Occipital lobe (tissue), 2 donors: ENCODE measurements around the gene LRRC56. TPM values are rescaled to one million over a fixed set of nuclear protein-coding genes. Genes with fewer than 3 reads are reported as not detected.
A peak's percentile ranks its signal among the peaks of the same experiment; 100 is the strongest.

ENCODE experiments used
- DNase-seq: peaks from one replicate; lab custom pipeline; 2025; lab: John Stamatoyannopoulos, UW
- total RNA-seq: library from RNA; depleted of rRNA; stranded (reverse); fragments of >200 nt; gene quantifications from one replicate; pipeline ENCODE4 v1.2.3, GENCODE V29; 2014

LRRC56 gene
- total RNA-seq, 1 donor from 2014 or later: 1.1 TPM

DNA sequence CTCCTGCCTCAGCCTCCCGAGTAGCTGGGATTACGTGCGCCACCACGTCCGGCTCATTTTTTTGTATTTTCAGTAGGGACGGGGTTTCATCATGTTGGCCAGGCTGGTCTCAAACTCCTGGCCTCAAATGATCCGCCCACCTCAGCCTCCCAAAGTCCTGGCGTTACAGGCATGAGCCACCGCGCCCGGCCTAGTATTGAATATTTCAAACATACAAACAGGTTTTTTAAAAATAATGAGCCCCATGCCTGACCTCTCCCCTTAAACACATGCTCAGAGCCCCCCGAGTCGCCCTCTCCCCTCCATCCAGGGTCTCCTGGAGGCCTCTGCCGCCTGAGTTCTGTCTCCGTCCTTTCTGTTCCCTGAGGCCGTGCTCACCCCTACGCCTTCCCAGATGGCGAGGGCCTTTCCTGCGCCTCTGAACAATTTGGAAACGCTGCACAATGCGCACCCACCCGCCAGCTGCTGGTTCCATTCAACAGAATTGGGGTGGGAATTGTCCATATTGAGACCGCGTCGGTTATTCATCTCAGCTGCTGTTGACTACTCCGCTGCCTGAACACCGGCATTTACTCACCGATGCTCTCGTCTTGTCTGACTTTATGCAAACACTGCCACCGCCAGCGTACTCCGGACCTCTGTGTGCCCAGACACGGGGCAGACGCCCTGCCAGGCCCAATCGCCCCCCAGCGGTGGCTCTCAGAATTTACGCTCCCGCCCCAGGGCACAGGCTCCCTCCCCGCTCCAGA lies 16.7 kb upstream of the LRRC56 start:
- no peak for DNase-seq

DNA sequence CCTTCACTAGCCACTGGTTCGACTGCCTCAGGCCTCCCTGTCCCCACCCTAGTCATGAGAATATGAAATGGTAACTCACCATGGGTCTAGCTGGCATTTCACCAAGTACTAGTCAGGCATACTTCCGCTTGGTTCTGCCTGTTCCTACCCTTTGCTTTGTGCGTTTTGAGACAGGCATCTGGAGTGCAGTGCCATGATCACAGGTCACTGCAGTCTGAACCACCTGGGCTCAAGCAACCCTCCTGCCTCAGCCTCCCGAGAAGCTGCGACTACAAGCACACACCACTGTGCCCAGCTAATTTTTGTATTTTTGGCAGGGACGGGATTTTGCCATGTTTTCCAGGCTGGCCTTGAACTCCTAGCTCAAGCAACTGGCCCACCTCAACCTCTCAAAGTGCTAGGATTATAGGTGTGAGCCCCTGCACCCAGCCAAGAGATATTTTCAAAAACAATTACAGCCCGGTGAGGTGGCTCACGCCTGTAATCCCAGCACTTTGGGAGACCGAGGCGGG lies 16.1 kb upstream of the LRRC56 start:
- no peak for DNase-seq

DNA sequence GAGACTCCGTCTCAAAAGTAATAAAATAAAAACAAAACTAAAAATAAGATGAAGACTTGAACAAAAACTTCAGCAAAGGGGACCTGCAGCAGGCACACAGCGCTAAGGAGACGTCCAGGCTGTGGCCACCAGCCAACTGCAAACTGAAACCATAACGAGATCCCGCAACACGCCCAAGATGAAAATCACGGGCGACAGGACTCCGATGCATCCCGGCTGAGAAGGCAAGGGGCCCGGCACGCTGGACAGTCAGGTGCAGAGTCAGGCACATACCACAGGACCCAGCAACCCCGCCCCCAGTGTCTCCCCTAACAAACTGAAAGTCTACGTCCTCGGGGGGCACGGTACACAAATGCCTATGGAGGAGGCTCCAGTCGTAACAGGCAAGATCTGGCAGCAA lies 11.1 kb upstream of the LRRC56 start:
- DNase-seq: no peak

DNA sequence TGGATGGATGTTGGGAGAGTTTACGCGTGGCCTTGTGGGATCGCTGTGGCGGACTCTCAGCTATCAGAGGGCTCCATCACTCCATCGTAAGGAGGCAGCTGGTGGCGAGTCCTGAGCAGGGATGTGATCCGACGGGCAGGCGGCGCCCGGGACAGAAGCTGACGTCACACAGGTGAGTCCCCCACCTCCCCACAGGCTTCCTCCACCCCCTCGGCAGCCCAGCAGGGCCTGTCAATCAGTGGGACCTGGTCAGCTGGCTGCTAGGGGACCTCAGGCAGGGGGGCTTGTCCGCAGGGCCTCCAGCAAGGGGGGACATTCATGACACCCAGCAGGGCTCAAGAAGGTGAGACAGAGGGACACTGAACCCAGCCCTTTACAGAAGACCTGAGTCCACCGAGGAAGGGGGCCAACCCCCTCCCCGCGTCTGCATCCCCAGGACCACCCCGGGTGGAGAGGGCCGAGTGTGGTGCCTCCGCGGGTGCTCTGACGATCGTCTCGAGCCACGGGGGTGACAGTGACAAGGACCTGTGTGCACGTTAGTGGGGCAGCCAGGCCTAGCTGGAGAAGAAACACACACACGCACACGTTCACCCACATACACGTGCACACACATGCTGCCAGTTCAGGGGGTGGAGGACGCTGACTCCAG lies 9.0 kb upstream of the LRRC56 start:
- DNase-seq: no peak

DNA sequence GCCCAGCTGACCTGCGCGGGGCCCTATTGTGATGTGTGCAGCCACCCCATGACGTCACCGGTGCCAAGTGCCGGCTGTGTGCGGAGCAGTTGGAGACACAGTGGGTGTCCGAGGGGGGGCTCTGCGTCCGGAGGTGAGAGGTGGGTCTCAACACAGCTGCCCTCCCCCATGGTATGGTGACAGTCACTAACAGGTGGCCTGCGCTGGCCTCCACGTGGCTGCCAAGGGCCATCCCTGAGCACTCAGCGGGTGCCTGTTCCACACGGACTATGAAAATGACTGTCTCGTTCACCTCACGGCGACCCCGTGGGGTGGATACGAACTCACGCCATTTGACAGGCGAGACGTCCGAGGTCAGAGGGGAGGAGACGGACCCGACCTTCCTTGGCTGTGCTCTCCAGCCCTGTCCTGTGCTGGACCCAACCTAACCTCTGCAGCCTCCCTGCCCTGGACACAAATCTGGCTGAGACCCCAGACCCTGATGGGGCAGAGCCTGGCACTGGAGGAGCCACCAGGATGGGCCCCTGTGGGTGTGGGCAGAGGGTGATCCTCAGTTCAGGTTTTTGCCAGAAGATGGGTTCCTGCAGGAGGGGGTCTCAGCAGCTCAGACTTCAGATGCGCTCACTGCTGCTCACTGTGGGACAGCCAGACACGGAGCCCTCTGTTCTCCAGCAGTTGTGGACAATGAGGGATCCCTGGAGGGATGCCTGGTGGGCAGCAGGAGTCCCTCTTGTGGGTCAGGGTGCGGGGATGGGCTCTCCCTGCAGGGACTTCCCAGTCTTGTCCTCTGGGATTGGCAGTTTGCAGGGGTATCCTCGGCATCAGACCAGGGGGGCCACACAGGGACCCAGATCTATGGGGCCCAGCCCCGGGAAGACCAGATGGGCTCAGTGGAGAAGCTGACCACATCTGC lies 8.3 kb upstream of the LRRC56 start:
- no peak for DNase-seq

DNA sequence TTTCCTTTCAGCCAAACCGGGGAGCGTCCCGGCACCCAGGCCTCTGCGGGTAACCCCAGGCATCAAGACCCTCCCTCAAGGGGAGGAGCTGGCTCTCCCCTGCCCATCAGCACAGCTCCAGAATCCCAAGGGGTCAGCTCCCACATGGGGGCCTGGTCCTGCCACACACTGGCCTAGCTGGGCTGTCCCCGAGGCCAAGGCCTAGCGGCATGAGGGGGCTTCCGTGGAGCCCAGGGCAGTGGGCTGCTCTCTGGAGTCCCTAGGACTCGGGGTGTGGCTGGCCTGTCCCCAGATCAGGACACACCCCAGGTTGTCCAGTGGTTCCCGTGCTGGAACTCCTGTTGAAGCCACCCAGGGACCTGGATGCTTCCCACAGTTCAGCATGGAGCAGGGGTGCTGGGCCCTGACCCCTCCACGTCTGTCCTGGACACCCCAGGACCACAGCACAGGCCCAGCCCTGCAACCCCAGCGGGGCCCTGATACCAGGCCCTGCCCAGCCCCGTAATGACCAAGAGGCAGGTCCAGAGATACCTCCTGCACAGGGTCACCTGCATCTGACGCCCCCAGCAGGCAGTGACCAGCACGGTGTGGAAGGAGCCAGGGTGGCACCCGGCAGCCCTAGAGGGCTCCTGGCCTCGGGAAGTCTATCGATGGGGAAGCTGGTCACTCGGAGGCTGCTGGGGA lies 7.5 kb upstream of the LRRC56 start:
- no peak for DNase-seq

DNA sequence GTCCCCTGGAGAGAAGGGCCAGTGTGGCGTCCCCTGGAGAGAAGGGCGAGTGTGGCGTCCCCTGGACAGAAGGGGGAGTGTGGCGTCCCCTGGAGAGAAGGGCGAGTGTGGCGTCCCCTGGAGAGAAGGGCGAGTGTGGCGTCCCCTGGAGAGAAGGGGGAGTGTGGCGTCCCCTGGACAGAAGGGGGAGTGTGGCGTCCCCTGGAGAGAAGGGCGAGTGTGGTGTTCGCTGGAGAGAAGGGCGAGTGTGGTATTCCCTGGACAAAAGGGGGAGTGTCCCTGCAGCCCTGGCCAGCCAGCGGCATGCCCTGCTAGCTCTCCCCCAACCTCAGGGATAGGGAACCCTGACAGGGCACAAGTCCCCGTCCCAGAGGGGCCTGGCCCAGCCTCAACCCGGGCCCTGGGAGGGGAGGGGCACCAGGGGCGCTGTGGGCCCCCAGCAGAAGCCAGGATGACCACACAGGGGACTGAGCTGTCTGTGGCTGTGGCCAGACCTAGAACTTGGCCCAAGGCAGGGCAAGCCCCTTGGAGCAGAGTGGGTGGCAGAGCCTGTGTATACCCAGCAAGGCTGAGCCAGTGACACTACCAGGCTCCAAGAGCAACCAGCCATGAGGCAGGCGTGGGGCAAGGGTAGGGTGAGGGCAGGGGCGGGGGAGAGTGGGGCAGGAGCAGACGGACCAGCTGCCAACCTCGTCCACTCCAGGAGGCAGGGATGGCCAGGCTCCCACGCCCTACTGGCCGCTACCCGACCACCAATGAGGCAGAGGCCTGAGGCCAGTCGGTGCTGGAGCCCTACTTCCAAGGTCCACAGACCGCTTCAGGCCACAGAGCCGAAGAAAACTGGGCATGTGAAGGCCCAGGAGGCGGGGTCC lies 6.1 kb upstream of the LRRC56 start:
- DNase-seq: no peak

DNA sequence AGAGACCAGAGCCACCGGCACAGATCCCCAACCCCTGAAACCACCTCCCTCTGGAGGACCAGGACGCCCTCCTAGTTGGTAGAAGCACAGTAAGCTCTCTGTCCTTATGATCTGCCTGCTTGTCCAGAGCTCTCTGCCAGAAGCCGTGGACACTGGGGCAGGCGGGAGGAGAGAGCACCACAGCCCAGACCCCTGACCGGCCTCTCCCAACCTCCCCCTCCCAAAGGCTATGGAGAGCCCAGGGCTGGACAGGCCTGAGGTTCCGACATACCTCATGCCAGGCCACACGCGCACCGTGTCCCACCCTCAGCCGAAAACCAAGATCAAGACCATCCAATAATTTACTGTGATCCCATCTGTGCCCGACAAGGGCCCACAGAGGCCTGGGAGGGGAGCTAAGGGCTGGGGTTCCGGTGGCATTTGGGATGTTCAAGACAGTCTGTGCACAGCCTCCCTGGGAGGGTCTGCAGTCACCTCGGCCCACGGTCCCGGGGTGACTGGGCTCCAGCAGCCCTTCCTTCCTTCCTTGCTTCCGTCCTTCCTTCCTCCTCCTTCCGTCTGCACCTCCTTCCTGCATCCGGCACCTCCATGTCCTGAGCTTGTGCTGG lies 5.3 kb upstream of the LRRC56 start:
- no peak for DNase-seq

DNA sequence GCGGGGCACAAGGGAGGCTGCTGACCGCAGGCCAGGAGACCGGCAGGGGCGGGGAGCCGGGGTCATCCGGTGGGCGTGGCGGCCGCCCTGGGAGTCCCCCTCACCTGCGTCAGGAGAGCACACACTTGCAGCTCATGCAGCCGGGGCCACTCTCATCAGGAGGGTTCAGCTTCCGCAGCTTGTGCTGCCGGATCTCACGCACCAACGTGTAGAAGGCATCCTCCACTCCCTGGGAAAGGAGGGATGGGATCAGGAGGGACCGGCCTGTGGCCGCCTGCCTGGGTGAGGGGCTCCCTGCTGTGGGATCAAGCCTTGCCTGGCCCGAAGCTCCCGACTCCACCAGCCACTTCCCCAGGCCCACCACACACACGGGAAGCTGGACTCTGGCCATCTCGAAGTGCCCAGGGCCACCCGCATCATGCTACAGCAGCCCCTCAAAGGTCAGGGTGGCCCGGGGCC lies 4.8 kb upstream of the LRRC56 start:
- no peak for DNase-seq

DNA sequence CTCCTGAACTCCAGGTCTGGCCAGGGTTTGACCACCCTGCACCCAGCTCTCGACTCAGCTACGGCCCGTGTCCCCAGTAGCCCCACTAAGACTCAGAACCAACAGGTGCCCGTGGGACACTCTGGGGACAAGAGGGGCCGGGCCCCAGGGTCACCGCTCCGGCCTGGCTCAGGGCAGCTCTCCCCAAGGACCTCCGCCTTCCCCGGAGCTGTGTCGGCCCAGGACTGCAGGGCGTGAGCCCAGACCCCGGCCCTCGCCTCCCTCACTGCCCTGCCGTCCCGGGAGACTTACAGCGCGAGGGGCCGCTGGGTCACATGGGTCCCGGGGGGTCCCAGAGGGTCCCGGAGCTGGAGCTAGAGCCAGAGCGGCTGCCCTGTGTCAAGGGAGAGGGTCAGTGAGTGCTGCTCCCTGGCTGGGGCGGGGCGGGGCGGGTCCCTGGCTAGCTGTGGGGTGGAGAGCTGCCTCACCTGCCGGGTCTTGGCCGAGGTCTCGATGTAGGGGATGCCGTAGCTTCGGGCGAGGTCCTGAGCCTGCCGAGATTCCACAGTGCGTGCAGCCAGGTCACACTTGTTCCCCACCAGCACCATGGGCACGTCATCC lies 4.2 kb upstream of the LRRC56 start:
- DNase-seq: no peak

DNA sequence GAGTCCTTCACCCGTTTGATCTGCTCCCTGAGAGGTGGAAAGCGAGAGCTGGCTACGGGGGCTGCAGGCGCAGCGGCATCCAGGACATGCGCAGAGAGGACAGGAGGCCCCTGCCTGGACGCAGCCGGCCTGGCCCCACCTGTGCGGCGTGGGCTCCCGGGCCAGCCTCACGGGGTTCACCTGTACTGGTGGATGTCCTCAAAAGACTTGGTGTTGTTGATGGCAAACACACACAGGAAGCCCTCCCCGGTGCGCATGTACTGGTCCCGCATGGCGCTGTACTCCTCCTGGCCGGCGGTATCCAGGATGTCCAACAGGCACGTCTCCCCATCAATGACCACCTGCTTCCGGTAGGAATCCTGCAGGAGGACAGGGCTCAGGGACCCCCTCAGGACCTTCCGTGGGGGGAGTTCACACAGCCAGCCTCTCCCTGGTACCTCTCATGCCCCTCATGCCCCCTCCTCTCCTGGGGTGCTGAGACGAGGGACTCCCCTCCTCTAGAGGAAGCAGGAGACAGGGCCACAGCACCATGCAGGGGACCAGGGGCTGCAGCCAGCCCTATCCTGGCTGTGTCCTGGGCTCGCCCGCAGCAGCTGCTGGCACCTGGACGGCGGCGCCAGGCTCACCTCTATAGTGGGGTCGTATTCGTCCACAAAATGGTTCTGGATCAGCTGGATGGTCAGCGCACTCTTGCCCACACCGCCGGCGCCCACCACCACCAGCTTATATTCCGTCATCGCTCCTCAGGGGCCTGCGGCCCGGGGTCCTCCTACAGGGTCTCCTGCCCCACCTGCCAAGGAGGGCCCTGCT lies 3.5 kb upstream of the LRRC56 start:
- no peak for DNase-seq

DNA sequence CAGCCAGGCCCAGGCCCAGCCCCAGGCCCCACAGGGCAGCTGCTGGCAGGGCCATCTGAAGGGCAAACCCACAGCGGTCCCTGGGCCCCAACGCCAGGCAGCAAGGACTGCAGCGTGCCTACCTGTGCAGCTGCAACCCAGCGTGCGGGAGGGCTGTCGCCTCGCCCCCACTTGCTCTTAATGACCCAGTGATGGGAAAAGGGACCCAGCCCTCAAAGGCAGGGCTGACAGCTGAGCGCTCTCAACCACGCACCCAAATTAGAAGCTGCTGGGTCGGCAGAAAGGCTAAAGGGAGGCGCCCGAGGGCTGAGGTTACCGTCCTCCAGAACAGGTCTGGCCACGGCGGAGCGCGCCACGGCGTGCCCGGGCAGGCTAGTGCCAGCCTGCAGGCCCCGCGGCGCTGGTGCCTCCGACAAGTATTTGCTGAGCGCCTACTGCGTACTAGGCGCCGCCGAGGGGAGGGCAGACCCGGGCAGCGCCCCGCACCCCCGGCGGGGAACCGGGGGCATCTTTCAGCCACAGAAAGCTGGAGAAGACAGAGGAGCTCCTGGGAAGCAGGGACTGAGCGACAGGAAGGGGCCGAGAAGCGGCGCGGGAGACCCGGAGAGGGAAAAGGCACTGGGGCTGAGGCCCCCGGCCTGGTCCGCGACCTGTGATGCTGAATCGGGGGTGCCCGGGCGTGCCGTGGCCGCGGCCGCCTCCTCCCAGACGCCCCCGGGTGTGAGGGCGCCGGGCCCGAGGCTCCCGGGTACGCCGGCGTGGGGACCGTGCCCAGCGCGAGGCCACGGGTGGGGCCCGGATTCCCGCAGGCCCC lies 2.7 kb upstream of the LRRC56 start:
- no peak for DNase-seq

DNA sequence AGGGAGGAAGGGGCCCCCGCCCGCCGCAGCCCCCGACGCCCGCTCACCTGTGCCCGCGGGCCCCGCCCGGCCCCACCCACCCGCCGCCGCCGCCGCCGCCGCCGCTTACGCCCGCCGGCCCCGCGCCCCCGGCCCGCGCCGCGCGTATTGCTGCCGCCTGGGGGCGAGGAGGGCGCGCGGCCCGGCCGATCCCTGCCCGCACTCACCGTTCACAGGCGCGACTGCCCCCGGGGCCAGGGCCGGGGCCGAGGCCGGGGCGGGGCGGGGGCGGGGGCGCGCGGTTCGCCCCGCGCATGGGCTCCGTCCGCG lies 2.2 kb upstream of the LRRC56 start:
- DNase-seq: no peak

DNA sequence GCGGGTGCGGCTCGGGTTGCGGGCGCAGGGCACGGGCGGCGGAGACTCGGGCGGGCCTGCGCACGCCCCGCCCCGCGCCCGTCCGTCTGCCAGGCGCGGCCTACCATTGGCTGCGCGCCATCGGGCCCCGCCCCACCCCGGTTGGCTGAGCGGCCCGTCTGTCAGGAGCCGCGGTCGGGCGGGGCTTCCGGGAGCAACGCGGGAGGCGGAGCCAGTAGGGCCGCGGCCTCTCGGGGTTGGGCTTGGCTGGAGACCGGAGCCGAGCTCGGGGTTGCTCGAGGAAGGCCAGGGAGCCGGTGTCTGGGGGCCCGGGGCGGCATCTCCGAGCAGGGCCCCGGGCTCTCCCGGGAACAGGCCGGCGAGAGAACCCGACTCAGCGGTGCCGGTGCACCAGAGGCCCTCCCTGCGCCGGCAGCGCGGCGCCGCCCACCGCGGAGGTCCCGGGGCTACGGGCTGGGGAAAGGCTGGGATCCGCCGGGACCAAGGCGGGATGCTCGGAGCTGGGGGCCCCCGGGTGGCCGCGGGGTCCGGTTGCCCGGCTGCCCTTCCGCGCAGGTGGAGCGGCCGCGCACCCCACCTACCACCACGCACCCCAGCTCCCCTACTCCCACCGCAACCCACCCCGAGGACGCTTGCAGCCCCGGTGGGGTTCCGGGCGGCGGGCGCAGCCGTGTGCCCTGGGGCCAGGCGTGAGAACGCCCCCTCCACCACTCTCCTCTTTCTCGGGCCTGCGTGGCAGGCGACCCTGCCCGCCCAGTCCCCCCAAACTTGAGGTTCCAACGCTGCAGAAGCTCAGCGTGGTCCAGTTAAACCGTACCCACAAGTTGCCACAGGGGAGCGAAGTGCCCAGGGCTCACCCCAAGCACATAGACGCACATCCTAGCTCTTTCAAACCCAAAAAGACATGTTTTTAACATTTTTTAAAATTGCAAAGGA lies 1.5 kb upstream of the LRRC56 start, which contains the start of gene HRAS:
TSS of gene HRAS (minus strand) at position 58 of the 936 bp plus-strand sequence.
- DNase-seq: peak; percentile 93

DNA sequence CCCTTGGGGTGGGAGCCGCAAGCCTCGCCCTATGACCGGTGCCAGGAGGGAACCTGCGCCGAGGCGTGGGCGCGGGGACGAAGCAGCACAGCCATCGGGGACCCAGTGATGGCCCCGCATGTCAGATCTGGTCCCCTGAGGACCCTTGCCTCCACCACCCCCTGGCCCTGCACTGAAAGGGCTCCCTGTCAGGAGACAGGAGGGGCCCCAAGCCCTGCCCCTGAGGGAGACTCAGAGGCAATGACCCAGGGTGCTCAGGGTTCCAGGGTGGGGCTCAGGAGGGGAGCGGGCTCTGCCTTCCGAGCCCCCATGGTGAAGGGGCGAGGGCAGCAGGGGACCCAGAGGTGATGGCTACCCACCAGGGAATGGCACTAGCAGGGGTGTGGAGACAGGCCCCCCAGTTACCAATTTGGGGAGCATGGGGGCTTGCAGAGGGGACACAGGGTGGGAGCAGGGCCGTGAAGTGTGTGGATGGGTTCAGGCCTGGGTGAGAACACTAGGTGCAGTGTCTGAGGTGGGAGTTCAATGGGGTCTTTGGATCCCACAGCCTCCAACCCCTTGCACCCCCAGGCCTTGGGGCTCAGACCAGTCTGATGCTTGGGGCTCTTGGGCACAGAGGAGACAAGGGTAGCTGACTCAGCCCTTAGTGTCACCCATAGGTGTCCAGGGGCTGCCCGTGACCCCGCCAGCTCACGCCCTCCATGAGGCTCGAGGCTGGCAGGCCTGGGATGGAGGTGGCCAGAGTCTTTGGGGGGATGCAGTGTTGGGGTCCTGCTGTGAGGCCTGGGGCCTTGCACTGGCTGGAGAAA lies 499 bp downstream of the LRRC56 start:
- no peak for DNase-seq
